KMS-11 (cell line): Measurements from ENCODE around the gene UBALD1.

ENCODE experiments used
- H2AFZ ChIP-seq: fragments of 200-600 bp; sonication (generic); 2 replicates; pipeline ENCODE4 v1.6.1; 2016; ENCODE audit warnings: antibody characterized with exemption, mixed run types, low read depth
- H3K27ac ChIP-seq: fragments of 200-600 bp; sonication (generic); 2 replicates; pipeline ENCODE4 v1.6.1; 2016; ENCODE audit warnings: mild to moderate bottlenecking, mixed run types
- H3K27me3 ChIP-seq: fragments of 200-600 bp; sonication (generic); 2 replicates; pipeline ENCODE4 v1.6.1; 2017; ENCODE audit warnings: mild to moderate bottlenecking, low read depth, mixed run types, moderate library complexity; ENCODE audit not compliant: insufficient read depth
- H3K36me3 ChIP-seq: fragments of 200-600 bp; sonication (generic); 2 replicates; pipeline ENCODE4 v1.6.1; 2017; ENCODE audit warnings: mild to moderate bottlenecking, mixed run types; ENCODE audit not compliant: insufficient read depth
- H3K4me1 ChIP-seq: fragments of 200-600 bp; sonication (generic); 2 replicates; pipeline ENCODE4 v1.6.1; 2016; ENCODE audit warnings: mild to moderate bottlenecking, low read depth, mixed run types; ENCODE audit not compliant: poor library complexity, severe bottlenecking
- H3K4me2 ChIP-seq: fragments of 200-600 bp; sonication (generic); 2 replicates; pipeline ENCODE4 v1.7.0; 2016; ENCODE audit warnings: mild to moderate bottlenecking, mixed run types
- H3K4me3 ChIP-seq: fragments of 200-600 bp; sonication (generic); IDR thresholded peaks from 2 replicates; pipeline ENCODE4 v1.6.1; 2017; ENCODE audit warnings: low read depth, low read length, mixed read lengths; ENCODE audit not compliant: insufficient read depth
- H3K79me2 ChIP-seq: fragments of 200-600 bp; sonication (generic); 2 replicates; pipeline ENCODE4 v1.6.1; 2016; ENCODE audit warnings: low read depth, mixed run types; ENCODE audit not compliant: insufficient read depth
- H3K9ac ChIP-seq: fragments of 200-600 bp; sonication (generic); 2 replicates; pipeline ENCODE4 v1.6.1; 2016; ENCODE audit warnings: mild to moderate bottlenecking, mixed run types
- H4K20me1 ChIP-seq: fragments of 200-600 bp; sonication (generic); 2 replicates; pipeline ENCODE4 v1.6.1; 2016; ENCODE audit warnings: mild to moderate bottlenecking, mixed run types; ENCODE audit not compliant: insufficient read depth
- TF ChIP-seq, protein P1 (sequence below): fragments of 200-600 bp; sonication (generic); conservative IDR thresholded peaks from 2 replicates; pipeline ENCODE4 v1.6.1; 2017; ENCODE audit warnings: low read depth, mild to moderate bottlenecking, antibody characterized with exemption, low read length, moderate library complexity, mixed read lengths

Gene UBALD1

DNA sequence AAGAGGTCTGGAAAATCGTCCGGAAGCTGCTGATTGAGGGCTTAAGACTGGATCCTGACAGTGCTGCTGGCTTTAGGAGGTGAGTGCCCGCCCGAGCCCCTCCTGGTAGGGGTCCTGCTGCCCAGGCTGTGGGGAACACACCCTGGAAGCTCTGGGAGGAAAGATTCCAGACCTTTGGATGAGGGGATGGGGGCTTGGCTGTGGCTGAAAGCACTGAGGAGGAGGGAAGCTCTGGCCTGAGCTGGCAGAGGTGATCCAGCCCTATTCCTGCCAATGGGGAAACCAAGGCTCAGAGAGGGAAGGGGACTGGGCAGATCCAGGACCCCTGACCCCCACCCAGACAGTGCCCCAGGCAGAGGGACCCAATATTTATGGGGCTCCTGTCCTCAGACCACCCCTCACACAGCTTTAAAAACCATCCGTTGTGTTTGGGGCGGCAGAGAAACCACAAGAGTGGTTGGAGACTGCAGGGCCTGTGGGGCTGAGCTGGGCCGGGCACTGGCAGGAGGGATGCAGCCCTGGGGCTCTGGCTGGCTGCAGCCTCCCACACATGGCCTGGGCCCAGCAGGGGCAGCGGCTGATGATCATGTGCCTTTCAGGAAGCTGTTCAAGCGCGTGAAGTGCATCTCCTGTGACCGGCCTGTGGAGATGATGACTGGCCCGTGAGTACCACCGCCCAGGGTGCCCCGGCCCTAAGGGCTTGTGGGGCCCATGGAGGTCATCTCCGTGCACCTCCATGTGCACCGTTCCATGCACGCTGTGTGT lies 22.8 kb downstream of the UBALD1 start:
- Histone ChIP-seq H4K20me1 (no peaks in the 10 kb centered on the region), H3K4me3 (no peak overlapping the region), H2AFZ (no peak overlapping the region), H3K36me3 (no peaks in the 10 kb centered on the region), H3K4me1 (no peaks in the 10 kb centered on the region), H3K4me2 (no peak overlapping the region), H3K27me3 (peaks cover 34% of the 10 kb centered on the region), H3K27ac (no peak overlapping the region), H3K79me2 (no peaks in the 10 kb centered on the region), H3K9ac (no peak overlapping the region)
- TF ChIP-seq, protein P1, sequence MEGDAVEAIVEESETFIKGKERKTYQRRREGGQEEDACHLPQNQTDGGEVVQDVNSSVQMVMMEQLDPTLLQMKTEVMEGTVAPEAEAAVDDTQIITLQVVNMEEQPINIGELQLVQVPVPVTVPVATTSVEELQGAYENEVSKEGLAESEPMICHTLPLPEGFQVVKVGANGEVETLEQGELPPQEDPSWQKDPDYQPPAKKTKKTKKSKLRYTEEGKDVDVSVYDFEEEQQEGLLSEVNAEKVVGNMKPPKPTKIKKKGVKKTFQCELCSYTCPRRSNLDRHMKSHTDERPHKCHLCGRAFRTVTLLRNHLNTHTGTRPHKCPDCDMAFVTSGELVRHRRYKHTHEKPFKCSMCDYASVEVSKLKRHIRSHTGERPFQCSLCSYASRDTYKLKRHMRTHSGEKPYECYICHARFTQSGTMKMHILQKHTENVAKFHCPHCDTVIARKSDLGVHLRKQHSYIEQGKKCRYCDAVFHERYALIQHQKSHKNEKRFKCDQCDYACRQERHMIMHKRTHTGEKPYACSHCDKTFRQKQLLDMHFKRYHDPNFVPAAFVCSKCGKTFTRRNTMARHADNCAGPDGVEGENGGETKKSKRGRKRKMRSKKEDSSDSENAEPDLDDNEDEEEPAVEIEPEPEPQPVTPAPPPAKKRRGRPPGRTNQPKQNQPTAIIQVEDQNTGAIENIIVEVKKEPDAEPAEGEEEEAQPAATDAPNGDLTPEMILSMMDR = no peak

DNA sequence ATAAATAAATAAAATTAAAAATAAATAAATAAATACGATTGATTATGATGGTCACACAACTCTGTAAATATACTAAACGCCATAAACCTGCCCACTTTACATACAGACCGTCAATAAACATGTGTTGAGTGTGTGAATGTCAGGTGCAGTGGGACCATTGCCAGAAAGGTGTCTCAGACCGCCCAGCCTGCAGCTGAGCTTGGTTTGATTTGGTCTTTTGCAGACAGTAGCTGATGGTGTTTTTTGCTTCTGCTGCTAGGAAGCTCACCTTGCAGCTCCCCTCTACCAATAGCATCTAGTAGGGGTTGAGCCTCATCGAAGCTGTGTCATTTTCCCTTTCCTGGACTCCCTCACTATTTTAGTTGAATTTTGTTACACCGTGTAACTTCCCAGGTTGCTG lies 23.5 kb downstream of the UBALD1 start:
- H3K4me2 ChIP-seq = no peak overlapping the region
- TF ChIP-seq, protein P1 = no peak
- H3K4me1 ChIP-seq = no peaks in the 10 kb centered on the region
- no peak overlapping the region for H3K4me3 ChIP-seq
- no peaks in the 10 kb centered on the region for H3K79me2 ChIP-seq
- H4K20me1 ChIP-seq = no peaks in the 10 kb centered on the region
- H3K27me3 ChIP-seq = peaks cover 29% of the 10 kb centered on the region
- no peak overlapping the region for H2AFZ ChIP-seq
- no peak overlapping the region for H3K9ac ChIP-seq
- H3K36me3 ChIP-seq = no peaks in the 10 kb centered on the region
- no peak overlapping the region for H3K27ac ChIP-seq

DNA sequence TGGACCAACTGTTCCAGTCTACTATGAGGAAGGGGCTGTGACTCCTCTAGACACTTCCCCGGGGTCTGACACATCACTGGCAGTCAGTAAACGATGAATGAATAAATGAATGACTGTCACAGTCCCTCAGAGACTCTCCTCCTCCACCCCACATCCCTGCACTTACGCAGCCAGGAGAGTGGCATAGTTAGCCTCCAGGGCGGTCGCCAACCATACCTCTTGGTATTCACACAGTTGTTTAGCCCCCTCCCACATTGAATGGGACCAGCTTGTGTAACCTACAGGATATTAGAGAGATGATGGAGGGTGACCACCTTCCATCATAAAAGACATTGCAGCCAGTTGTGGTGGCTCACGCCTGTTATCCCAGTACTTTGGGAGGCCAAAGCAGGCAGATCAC lies 25.7 kb downstream of the UBALD1 start:
- H3K4me2 ChIP-seq = no peak overlapping the region
- TF ChIP-seq, protein P1 = no peak
- H3K36me3 ChIP-seq = no peaks in the 10 kb centered on the region
- H3K27me3 ChIP-seq = peaks cover 7% of the 10 kb centered on the region
- H3K4me3 ChIP-seq = no peak overlapping the region
- H4K20me1 ChIP-seq = no peaks in the 10 kb centered on the region
- H3K9ac ChIP-seq = no peak overlapping the region
- no peak overlapping the region for H3K27ac ChIP-seq
- peaks cover 3% of the 10 kb centered on the region for H3K4me1 ChIP-seq
- H2AFZ ChIP-seq = no peak overlapping the region
- H3K79me2 ChIP-seq = no peaks in the 10 kb centered on the region

- Histone ChIP-seq H3K27me3 (peaks cover 7% of the 10 kb centered on the region), H3K4me1 (peaks cover 3% of the 10 kb centered on the region), H3K4me2 (no peak overlapping the region), H3K4me3 (no peak overlapping the region), H3K36me3 (no peaks in the 10 kb centered on the region), H3K9ac (no peak overlapping the region), H2AFZ (no peak overlapping the region), H4K20me1 (no peaks in the 10 kb centered on the region), H3K27ac (no peak overlapping the region), H3K79me2 (no peaks in the 10 kb centered on the region)
- TF ChIP-seq, protein P1 = no peak
Measured at GRCh38 chr16:4588386-4588785, 26.3 kb downstream of the UBALD1 start.
